Vagina (tissue), 2 donors: Measurements from ENCODE around the gene P2RY4.

Experiments
- POLR2A ChIP-seq, 2 donors: fragments of 450-650 bp; IDR thresholded peaks; one replicate each; pipeline ENCODE4 v1.6.1; 2017; ENCODE audit warnings: antibody characterized with exemption in 2 of 2, mild to moderate bottlenecking in 2 of 2, moderate library complexity in 2 of 2
- TF ChIP-seq, protein P1 (sequence below), 3 experiments: fragments of 450-650 bp in 2 of 3; fragments of 200-600 bp in 1 of 3; sonication (generic) in 1 of 3; IDR thresholded peaks; one replicate each; pipeline ENCODE4 v1.5.1; 2017 to 2019; ENCODE audit warnings: antibody characterized with exemption in 3 of 3, mild to moderate bottlenecking in 2 of 3, moderate library complexity in 2 of 3

DNA sequence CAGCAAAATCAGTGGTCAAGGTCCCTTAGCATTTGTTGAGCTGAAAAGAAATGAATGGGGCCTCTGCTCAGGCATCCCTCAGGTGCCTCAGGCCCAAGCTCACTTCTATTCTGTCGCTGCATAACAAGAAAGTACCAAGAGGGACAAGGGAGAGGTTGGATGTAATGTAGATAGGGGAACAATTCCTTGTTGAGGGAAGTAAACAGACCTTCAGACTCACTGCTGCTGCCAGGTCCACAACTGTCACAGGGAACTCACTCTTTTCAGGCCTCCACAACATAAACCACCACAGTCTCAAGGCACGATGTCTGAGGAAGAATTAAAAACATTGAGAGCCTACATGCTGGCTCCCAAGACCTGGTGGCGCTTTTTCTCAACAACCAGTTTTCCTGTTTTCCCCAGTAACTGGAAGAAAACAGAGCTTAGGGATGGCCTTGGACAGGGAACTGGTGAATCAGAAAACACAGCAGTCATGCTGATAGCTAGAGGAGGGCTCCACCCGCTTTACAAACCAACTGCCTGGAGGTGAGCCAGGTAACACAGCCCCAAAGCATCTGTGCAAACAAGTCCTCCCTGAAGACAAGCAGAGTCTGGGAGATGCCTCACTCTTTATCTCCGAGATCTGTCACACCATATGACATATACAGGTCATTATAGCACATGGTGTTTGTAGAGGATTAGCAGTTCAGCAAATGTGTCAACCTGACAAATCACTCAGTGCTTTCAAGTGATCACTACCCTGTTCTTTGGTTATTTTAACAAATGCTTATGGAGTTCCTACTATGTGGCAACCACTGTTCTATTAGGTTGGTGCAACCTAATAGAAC, 39.9 kb downstream of the P2RY4 start:
- TF ChIP-seq, protein P1, sequence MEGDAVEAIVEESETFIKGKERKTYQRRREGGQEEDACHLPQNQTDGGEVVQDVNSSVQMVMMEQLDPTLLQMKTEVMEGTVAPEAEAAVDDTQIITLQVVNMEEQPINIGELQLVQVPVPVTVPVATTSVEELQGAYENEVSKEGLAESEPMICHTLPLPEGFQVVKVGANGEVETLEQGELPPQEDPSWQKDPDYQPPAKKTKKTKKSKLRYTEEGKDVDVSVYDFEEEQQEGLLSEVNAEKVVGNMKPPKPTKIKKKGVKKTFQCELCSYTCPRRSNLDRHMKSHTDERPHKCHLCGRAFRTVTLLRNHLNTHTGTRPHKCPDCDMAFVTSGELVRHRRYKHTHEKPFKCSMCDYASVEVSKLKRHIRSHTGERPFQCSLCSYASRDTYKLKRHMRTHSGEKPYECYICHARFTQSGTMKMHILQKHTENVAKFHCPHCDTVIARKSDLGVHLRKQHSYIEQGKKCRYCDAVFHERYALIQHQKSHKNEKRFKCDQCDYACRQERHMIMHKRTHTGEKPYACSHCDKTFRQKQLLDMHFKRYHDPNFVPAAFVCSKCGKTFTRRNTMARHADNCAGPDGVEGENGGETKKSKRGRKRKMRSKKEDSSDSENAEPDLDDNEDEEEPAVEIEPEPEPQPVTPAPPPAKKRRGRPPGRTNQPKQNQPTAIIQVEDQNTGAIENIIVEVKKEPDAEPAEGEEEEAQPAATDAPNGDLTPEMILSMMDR (IDR thresholded peaks at IDR 0.05), result no peak
- TF ChIP-seq POLR2A (IDR thresholded peaks at IDR 0.05), result no peak
